ENCODE measurements around the gene ZCCHC14. TPM values are rescaled to one million over a fixed set of nuclear protein-coding genes. Genes with fewer than 3 reads are reported as not detected.
"Not testable (repeated sequence)": the region's sequence is repeated elsewhere in the genome, so short reads cannot be mapped to it uniquely, and the experiment has no call there.

Gene ZCCHC14
- total RNA-seq, 2 donors from 2014 or later: 3.0 to 5.2 TPM

- ATAC-seq (replicated peaks): peak; percentile 43
- peak overlapping the region; percentile 75 for H3K27ac Mint-ChIP-seq
- peaks cover 12% of the 10 kb centered on the region for H3K4me1 Mint-ChIP-seq
These were observed 3.6 kb upstream of the ZCCHC14 start for GRCh38 chr16:87496447-87496801.

GRCh38 chr16:87495578-87496446, 3.0 kb upstream of the ZCCHC14 start:
- Mint-ChIP-seq H3K27ac (peak overlapping the region; percentile 75), H3K9me3 (no peaks in the 10 kb centered on the region), H3K27me3 (peaks cover 3% of the 10 kb centered on the region), H3K4me3 (peak overlapping the region; percentile 35), H3K4me1 (peaks cover 13% of the 10 kb centered on the region), H3K36me3 (ENCODE audit: low read depth) (peaks cover 7% of the 10 kb centered on the region)
- no peak for ATAC-seq (replicated peaks)

More at GRCh38 chr16:87496447-87496801, 3.6 kb upstream of the ZCCHC14 start:
- Mint-ChIP-seq H3K9me3 (no peaks in the 10 kb centered on the region), H3K4me3 (peak overlapping the region; percentile 35), H3K36me3 (ENCODE audit: low read depth) (peaks cover under 1% of the 10 kb centered on the region), H3K27me3 (peaks cover 3% of the 10 kb centered on the region)

GRCh38 chr16:87493608-87494280, 920 bp upstream of the ZCCHC14 start:
- Mint-ChIP-seq H3K9me3 (no peaks in the 10 kb centered on the region), H3K4me3 (peak overlapping the region; percentile 90), H3K27me3 (peaks cover 3% of the 10 kb centered on the region), H3K4me1 (peaks cover 32% of the 10 kb centered on the region), H3K27ac (no peak overlapping the region), H3K36me3 (ENCODE audit: low read depth) (peaks cover 17% of the 10 kb centered on the region)
- ATAC-seq (replicated peaks): no peak

DNA sequence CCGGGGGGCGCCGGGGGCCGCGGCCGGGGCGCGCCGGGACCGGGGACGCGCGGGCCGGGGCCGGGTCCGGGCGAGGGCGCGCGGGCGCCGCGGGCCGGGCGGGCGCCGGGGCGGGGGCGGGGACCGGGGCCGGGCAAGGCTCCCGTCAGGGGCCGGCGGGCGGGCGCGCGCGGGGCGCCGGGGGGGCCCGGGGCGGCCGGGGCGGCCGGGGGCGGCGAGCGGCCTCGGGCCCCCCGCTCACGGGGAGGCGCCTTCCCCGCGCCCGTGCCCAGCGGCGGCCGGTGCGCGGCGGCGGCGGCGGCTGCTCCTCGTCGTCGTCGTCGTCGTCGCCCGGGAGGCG, 563 bp downstream of the ZCCHC14 start:
- Mint-ChIP-seq H3K27me3 (peaks cover 3% of the 10 kb centered on the region), H3K9me3 (no peaks in the 10 kb centered on the region), H3K4me1 (peaks cover 32% of the 10 kb centered on the region), H3K4me3 (no peak overlapping the region), H3K36me3 (ENCODE audit: low read depth) (peaks cover 17% of the 10 kb centered on the region), H3K27ac (no peak overlapping the region)
- no peak for ATAC-seq (replicated peaks)

DNA sequence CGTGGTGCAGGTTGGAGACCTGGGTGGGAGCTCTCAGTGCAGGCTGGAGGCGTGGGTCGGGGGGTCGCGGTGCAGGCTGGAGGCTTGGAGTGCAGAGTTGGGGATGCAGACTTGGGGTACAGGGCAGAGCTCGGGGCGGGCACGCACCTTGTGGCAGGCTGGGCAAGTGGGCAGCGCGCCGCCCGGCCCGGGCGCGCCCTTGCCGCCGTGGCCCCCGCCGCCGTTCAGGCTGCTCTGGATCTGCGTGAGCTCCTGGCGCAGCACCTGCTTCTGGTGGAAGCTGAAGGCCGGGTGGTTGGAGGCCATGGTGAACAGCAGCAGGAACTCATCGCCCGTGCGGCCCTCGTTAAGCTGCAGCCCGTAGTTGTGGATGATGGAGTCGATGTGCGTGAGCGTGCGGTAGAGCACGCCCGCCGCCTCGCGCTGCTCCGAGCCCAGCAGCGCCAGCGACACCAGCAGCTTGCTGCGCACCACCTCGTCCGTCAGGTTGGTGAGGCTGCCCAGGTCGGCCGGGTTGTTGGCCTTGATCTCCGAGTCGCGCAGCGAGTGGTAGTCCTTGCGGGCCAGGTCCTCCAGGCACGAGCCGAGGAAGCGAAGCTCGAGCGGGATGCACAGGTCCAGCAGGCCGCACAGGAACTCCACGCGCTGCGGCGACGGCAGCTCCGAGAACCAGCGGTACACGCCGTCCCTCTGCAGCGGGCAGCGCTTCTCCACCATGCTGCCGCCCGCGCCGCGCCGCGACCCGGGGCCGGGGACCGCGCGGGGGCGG, 1.1 kb downstream of the ZCCHC14 start:
- no peak for ATAC-seq (replicated peaks)
- peaks cover 17% of the 10 kb centered on the region for H3K36me3 Mint-ChIP-seq (ENCODE audit: low read depth)
- H3K27ac Mint-ChIP-seq: peak overlapping the region; percentile 67
- peak overlapping the region; percentile 85 for H3K4me3 Mint-ChIP-seq
- H3K4me1 Mint-ChIP-seq: peaks cover 33% of the 10 kb centered on the region
- H3K9me3 Mint-ChIP-seq: no peaks in the 10 kb centered on the region
- H3K27me3 Mint-ChIP-seq: peaks cover 3% of the 10 kb centered on the region

DNA sequence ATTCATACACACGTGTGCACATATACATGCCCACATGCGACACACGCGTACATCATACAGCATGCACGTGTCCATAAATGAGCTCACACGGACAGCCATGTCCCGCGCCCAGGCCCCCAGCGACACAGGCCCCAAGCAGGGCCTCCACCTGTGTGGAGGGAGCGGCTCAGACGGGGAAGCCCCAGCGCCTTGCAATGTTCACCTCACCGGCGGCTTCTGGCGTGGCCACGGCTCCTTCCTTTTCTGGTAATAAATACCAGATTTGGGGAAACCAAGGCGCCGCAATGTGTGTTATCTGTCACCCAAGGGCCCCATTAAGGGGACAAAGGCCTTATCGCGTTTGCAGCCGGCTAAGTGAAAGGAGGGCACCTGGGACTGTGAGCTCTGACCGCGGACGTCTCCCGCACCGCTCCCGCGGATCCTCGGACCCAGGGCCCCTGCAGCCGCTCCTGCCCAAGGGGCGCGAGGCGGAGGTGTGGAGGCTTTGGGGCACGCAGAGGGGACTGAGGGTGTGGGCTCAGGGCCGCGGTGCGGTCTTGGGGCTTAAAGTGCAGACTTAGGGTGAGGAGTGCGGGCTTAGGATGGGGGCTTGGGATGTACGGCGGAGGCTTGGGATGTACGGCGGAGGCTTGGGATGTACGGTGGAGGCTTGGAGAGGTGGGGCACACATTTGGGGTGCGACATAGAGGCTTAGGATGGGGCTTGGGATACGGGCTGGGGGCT, 1.9 kb downstream of the ZCCHC14 start:
- peak overlapping the region; percentile 67 for H3K27ac Mint-ChIP-seq
- H3K4me1 Mint-ChIP-seq: peaks cover 29% of the 10 kb centered on the region
- peak overlapping the region; percentile 85 for H3K4me3 Mint-ChIP-seq
- peaks cover 17% of the 10 kb centered on the region for H3K36me3 Mint-ChIP-seq (ENCODE audit: low read depth)
- H3K27me3 Mint-ChIP-seq, H3K9me3 Mint-ChIP-seq: not testable (repeated sequence)
- ATAC-seq (replicated peaks): peak; percentile 51

- H3K27me3 Mint-ChIP-seq: peaks cover 1% of the 10 kb centered on the region
- H3K9me3 Mint-ChIP-seq: no peaks in the 10 kb centered on the region
- peak overlapping the region; percentile 67 for H3K27ac Mint-ChIP-seq
- peaks cover 17% of the 10 kb centered on the region for H3K36me3 Mint-ChIP-seq (ENCODE audit: low read depth)
- no peak for ATAC-seq (replicated peaks)
- H3K4me1 Mint-ChIP-seq: peaks cover 34% of the 10 kb centered on the region
- peak overlapping the region; percentile 85 for H3K4me3 Mint-ChIP-seq
These were observed 2.6 kb downstream of the ZCCHC14 start for GRCh38 chr16:87490096-87490798.

DNA sequence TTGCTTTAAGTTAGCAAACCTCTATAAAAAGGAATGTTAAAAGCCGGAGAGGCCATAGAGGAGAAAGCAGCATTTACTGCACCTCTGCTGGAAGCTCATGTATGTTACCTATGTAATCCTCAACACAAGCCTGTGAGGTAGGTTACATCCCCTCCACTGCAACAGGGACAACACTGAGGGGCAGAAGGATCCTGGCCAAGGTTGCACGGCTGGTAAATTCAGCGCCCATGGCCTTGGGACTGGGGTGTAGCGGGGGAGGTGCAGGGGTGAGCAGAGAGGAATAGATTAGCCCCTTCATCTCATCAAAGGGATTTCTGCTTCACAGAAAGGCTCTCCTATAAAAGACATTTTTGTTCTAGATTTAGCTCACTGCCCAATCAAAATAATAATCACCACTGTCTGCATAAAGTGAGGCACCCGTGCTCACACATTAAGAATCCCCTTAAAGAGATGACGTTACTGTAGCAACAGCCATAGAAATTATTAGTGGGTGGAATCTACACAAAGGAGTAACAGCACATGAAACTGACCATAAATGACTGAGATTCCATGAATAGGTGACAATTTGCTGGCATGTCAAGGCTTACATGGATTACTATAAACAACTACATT, 3.3 kb downstream of the ZCCHC14 start:
- ATAC-seq (replicated peaks): no peak
- Mint-ChIP-seq H3K4me3 (peak overlapping the region; percentile 85), H3K27me3 (no peaks in the 10 kb centered on the region), H3K4me1 (peaks cover 38% of the 10 kb centered on the region), H3K36me3 (ENCODE audit: low read depth) (peaks cover 21% of the 10 kb centered on the region), H3K9me3 (no peaks in the 10 kb centered on the region), H3K27ac (peak overlapping the region; percentile 67)

DNA sequence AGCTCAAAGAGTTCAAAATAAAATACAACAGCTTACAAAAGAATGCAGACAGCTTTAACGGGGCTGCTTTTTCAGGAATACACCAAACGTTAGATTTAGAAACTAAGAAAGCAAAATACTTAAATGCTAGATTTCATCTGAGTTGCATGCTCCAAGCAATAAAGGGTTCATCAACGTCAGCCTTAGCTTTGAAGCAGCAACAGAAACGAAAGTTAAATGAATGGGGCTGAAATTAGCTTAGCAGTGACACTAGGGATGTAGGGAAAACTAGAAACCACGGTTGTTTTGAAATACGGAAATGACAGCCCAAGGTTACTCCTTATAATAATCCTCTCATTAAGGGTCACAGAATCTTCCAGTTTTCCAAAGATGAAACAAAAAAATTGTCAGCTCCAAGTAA, 3.9 kb downstream of the ZCCHC14 start:
- not testable (repeated sequence) for H3K9me3 Mint-ChIP-seq; H3K27ac Mint-ChIP-seq; H3K27me3 Mint-ChIP-seq; ATAC-seq (replicated peaks)
- Mint-ChIP-seq H3K36me3 (ENCODE audit: low read depth) (peaks cover 27% of the 10 kb centered on the region), H3K4me3 (peak overlapping the region; percentile 85), H3K4me1 (peaks cover 44% of the 10 kb centered on the region)

GRCh38 chr16:87487361-87487924, 5.4 kb downstream of the ZCCHC14 start:
- Mint-ChIP-seq H3K27ac (no peak overlapping the region), H3K27me3 (no peaks in the 10 kb centered on the region), H3K36me3 (ENCODE audit: low read depth) (peaks cover 27% of the 10 kb centered on the region), H3K9me3 (no peaks in the 10 kb centered on the region), H3K4me1 (peaks cover 53% of the 10 kb centered on the region), H3K4me3 (peak overlapping the region; percentile 15)
- no peak for ATAC-seq (replicated peaks)

- Mint-ChIP-seq H3K4me3 (peak overlapping the region; percentile 15), H3K9me3 (no peaks in the 10 kb centered on the region), H3K27me3 (no peaks in the 10 kb centered on the region), H3K27ac (no peak overlapping the region), H3K4me1 (peaks cover 59% of the 10 kb centered on the region), H3K36me3 (ENCODE audit: low read depth) (peaks cover 27% of the 10 kb centered on the region)
- ATAC-seq (replicated peaks): no peak
These were observed 6.0 kb downstream of the ZCCHC14 start for GRCh38 chr16:87486713-87487247.

GRCh38 chr16:87486282-87486681, 6.5 kb downstream of the ZCCHC14 start:
- Mint-ChIP-seq H3K4me3 (peak overlapping the region; percentile 73), H3K36me3 (ENCODE audit: low read depth) (peaks cover 25% of the 10 kb centered on the region), H3K4me1 (peaks cover 59% of the 10 kb centered on the region)

DNA sequence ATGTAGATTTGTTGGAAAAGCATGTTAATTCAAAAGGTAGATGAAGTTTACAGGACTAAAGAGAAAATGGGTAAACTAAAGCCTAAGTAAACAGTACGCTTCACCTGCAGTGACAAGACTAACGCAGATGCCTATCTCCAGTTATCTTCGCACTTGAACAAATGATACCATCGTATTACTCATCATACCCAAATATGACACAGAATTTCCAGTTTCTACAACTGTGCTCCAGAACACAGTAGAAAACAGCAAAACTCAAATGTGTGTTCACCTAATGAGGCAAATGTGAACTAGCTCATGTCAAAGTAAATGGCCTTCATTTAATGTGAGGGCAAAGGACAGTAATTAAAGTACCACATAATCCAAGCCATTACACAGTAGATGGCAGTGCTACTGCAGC, 7.0 kb downstream of the ZCCHC14 start:
- H3K27me3 Mint-ChIP-seq, H3K9me3 Mint-ChIP-seq: not testable (repeated sequence)
- Mint-ChIP-seq H3K4me3 (peak overlapping the region; percentile 73), H3K4me1 (peaks cover 60% of the 10 kb centered on the region), H3K36me3 (ENCODE audit: low read depth) (peaks cover 20% of the 10 kb centered on the region), H3K27ac (peak overlapping the region; percentile 90)
- peak; percentile 88 for ATAC-seq (replicated peaks)

More at GRCh38 chr16:87486282-87486681, 6.5 kb downstream of the ZCCHC14 start:
- ATAC-seq (replicated peaks): no peak
- H3K27ac Mint-ChIP-seq: peak overlapping the region; percentile 90
- H3K27me3 Mint-ChIP-seq: no peaks in the 10 kb centered on the region
- no peaks in the 10 kb centered on the region for H3K9me3 Mint-ChIP-seq

Measured in activated T-helper 17 cell treated with anti-CD3 and anti-CD28 coated beads, Interleukin-2, amount 50 U/mL, for 72 hours (primary cell).